Spleen (tissue), 11 donors: ENCODE results near the gene COL25A1. TPM values are rescaled to one million over a fixed set of nuclear protein-coding genes. Genes with fewer than 3 reads are reported as not detected.

Experiments used
- DNase-seq: peaks from one replicate; pipeline ENCODE4 v3.0.0-alpha.2; 2020
- H3K27ac ChIP-seq, 8 donors: fragments of 200-600 bp; sonication (generic) in 7 of 8; 1 replicate in 4 of 8; 2 replicates in 4 of 8; pipeline versions ENCODE4 v1.5.0 to v1.8.0; 2016 to 2021; ENCODE audit warnings: inconsistent platforms in 4 of 8, mild to moderate bottlenecking in 4 of 8, moderate library complexity in 1 of 8
- H3K27me3 ChIP-seq, 7 donors: fragments of 200-600 bp; sonication (generic) in 6 of 7; replicated peaks in 1 of 7; 1 replicate in 4 of 7; 2 replicates in 3 of 7; pipeline versions ENCODE4 v1.5.0 to v1.8.0; 2016 to 2021; ENCODE audit warnings: inconsistent platforms in 3 of 7, mild to moderate bottlenecking in 1 of 7
- H3K36me3 ChIP-seq, 6 donors: fragments of 200-600 bp; sonication (generic) in 5 of 6; 1 replicate in 4 of 6; 2 replicates in 2 of 6; pipeline versions ENCODE4 v1.5.0 to v1.8.0; 2016 to 2021; ENCODE audit warnings: inconsistent platforms in 2 of 6
- H3K4me1 ChIP-seq, 6 donors: fragments of 200-600 bp; sonication (generic) in 5 of 6; 1 replicate in 3 of 6; 2 replicates in 3 of 6; pipeline versions ENCODE4 v1.5.0 to v1.8.0; 2016 to 2021; ENCODE audit warnings: inconsistent platforms in 3 of 6
- H3K4me3 ChIP-seq, 8 donors: fragments of 200-600 bp; sonication (generic) in 7 of 8; 1 replicate in 4 of 8; 2 replicates in 4 of 8; pipeline versions ENCODE4 v1.5.0 to v1.8.0; 2016 to 2021; ENCODE audit warnings: inconsistent platforms in 4 of 8, mild to moderate bottlenecking in 4 of 8, moderate library complexity in 2 of 8
- H3K9me3 ChIP-seq, 8 donors: fragments of 200-600 bp; sonication (generic) in 7 of 8; 1 replicate in 4 of 8; 2 replicates in 4 of 8; pipeline versions ENCODE4 v1.5.0 to v1.8.0; 2016 to 2021; ENCODE audit warnings: inconsistent platforms in 4 of 8
- CTCF ChIP-seq, 11 experiments: fragments of 200-600 bp in 7 of 11; fragments of 450-650 bp in 4 of 11; sonication (generic) in 4 of 11; IDR thresholded peaks in 8 of 11; conservative IDR thresholded peaks in 3 of 11; 1 replicate in 7 of 11; 2 replicates in 4 of 11; pipeline versions ENCODE4 v1.4.0 to v1.8.0; 2016 to 2021; ENCODE audit warnings: antibody characterized with exemption in 11 of 11, inconsistent platforms in 4 of 11, mild to moderate bottlenecking in 1 of 11
- POLR2A ChIP-seq, 3 donors: fragments of 450-650 bp; IDR thresholded peaks; one replicate each; pipeline ENCODE4 v1.5.1; 2017; ENCODE audit warnings: antibody characterized with exemption in 3 of 3, mild to moderate bottlenecking in 1 of 3
- POLR2AphosphoS5 ChIP-seq, 3 donors: sonication (generic); formaldehyde crosslinking; IDR thresholded peaks; one replicate each; pipeline ENCODE4 v1.5.1; 2017; ENCODE audit warnings: antibody characterized with exemption in 3 of 3
- WGBS, 5 donors: extraction: QIAGEN DNeasy Blood & Tissue Kit in 3 of 5; methylation state at CpG; one replicate each; pipeline versions ENCODE4 v1.1.5 to v1.1.7; 2013 to 2018; 5-methylcytosine and 5-hydroxymethylcytosine counted together
- intact Hi-C: fragments of 100-400 bp; cut with DNase I; formaldehyde crosslinking; loops from one replicate; pipeline ENCODE4 v1.15.0; 2023; ENCODE audit warnings: low total_unique reads
- polyA plus RNA-seq, 3 donors: library from polyadenylated mRNA; stranded (reverse); fragments of 200-250 nt; gene quantifications; one replicate each; pipeline ENCODE4 v1.2.1, GENCODE V29; 2013
- total RNA-seq, 7 donors: library from RNA; depleted of rRNA in 3 of 7; stranded (reverse); fragments of >200 nt in 3 of 7; fragmentation: NEBNext Ultra II Directional in 4 of 7; extraction: Animal tissue kit (Norgen Biotek cat#: 25700) in 4 of 7; gene quantifications; one replicate each; pipeline versions ENCODE4 v1.1.0 to v1.2.1, GENCODE V29; 2016 to 2021
- donor health status: healthy with polysubstance abuse.
- donor health status: DM: no; HTN: no; CAD: no; lungs with moderate emphysema.
- donor health status: DM: no; HTN: no; CAD: no.
- donor health status: Bipolar disorder and iron deficiency.
- donor health status: healthy.
- donor health status: DM: no; HTN: no; CAD: no.
- donor health status: DM: yes; HTN: yes; CAD: no.

The COL25A1 gene
- total and polyA plus RNA-seq, 10 donors, result 0.06 to 1.9 (median 0.57) TPM; not detected in 1

- intact Hi-C loops, result no loop called here
- Histone ChIP-seq H3K4me3 (no peak overlapping the region), H3K9me3 (no peaks in the 10 kb centered on the region), H3K27ac (no peak overlapping the region), H3K27me3 (no peaks in the 10 kb centered on the region), H3K4me1 (no peaks in the 10 kb centered on the region), H3K36me3 (no peaks in the 10 kb centered on the region)
- no peak for DNase-seq
- TF ChIP-seq POLR2AphosphoS5 (IDR thresholded peaks at IDR 0.05) (no peak), CTCF (IDR thresholded peaks at IDR 0.05 in 8 of 11, conservative IDR thresholded peaks at IDR 0.05 in 3 of 11) (no peak), POLR2A (IDR thresholded peaks at IDR 0.05) (no peak)
- WGBS, 5 donors, result 79 to 88% (median 85%) methylated on average over 5 of the region's 5 CpGs
Measured at GRCh38 chr4:109205186-109205585, 97.3 kb downstream of the COL25A1 start.

DNA sequence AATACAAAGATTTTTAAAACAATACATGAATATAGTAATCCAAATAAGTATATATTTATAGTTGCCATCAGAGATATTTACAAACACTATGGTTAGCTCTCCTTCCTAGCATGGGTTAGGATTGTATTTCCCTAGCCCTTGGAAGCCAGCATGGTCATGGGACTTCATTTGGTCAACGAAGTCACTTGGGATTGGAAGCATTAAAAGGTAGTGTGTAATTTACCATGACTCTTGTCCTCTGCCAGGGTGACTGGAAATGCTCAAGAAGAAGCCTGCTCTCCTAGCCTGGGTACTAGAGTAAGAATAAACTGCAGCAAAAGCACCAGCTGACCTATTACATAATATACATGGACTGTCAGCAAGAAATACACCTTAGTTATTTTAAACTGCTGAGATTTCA is 102.9 kb downstream of the COL25A1 start:
- Histone ChIP-seq H3K4me3 (no peak overlapping the region), H3K9me3 (no peaks in the 10 kb centered on the region), H3K36me3 (no peaks in the 10 kb centered on the region), H3K4me1 (no peaks in the 10 kb centered on the region), H3K27me3 (no peaks in the 10 kb centered on the region), H3K27ac (no peak overlapping the region)
- 69 to 84% (median 81%) methylated on average over 1 of the region's 1 CpG for WGBS, 5 donors
- TF ChIP-seq POLR2A (IDR thresholded peaks at IDR 0.05), result no peak
- TF ChIP-seq POLR2AphosphoS5 (IDR thresholded peaks at IDR 0.05), result no peak
- TF ChIP-seq CTCF (IDR thresholded peaks at IDR 0.05 in 8 of 11, conservative IDR thresholded peaks at IDR 0.05 in 3 of 11), result no peak
- intact Hi-C loops, result no loop called here
- no peak for DNase-seq

GRCh38 chr4:109195646-109196045 is 106.8 kb downstream of the COL25A1 start:
- H3K27ac ChIP-seq, result no peak overlapping the region
- no peaks in the 10 kb centered on the region for H3K27me3 ChIP-seq
- no peaks in the 10 kb centered on the region for H3K36me3 ChIP-seq
- WGBS, 5 donors, result 88 to 94% (median 92%) methylated on average over 1 of the region's 1 CpG
- TF ChIP-seq CTCF (IDR thresholded peaks at IDR 0.05 in 8 of 11, conservative IDR thresholded peaks at IDR 0.05 in 3 of 11) (no peak), POLR2AphosphoS5 (IDR thresholded peaks at IDR 0.05) (no peak), POLR2A (IDR thresholded peaks at IDR 0.05) (no peak)
- H3K4me1 ChIP-seq, result no peaks in the 10 kb centered on the region
- no peak overlapping the region for H3K4me3 ChIP-seq
- no peaks in the 10 kb centered on the region for H3K9me3 ChIP-seq
- intact Hi-C loops, result no loop called here
- DNase-seq, result no peak

DNA sequence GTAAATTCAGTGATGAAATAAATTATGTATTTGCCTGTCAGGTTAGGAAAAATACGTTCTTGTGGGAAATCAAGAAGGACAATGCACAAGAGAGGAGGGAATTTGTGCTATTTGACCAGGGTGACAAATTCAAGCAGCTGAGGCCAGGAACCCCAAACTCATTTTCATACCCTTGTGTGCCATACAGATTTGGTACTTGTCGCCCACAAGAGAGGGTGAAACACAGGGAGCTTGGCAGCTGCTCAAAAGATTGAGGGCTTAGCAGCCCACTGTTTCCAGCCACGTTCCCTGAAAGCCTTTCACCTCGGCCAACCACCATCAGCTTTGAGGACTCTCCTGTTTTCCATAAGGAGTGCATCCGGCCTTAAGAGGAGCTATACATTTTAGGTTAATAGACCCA is 111.2 kb downstream of the COL25A1 start:
- DNase-seq, result no peak
- intact Hi-C loops, result no loop called here
- Histone ChIP-seq H3K27me3 (no peaks in the 10 kb centered on the region), H3K9me3 (no peaks in the 10 kb centered on the region), H3K36me3 (no peaks in the 10 kb centered on the region), H3K4me3 (no peak overlapping the region), H3K4me1 (no peaks in the 10 kb centered on the region), H3K27ac (no peak overlapping the region)
- TF ChIP-seq CTCF (IDR thresholded peaks at IDR 0.05 in 8 of 11, conservative IDR thresholded peaks at IDR 0.05 in 3 of 11) (no peak), POLR2A (IDR thresholded peaks at IDR 0.05) (no peak), POLR2AphosphoS5 (IDR thresholded peaks at IDR 0.05) (no peak)
- 84 to 92% (median 86%) methylated on average over 5 of the region's 5 CpGs for WGBS, 5 donors
